Stimulated activated CD4-positive, alpha-beta T cell treated with anti-CD3 and anti-CD28 coated beads, Interleukin-15, amount 100 ng/mL, for 24 hours (primary cell): ENCODE data around the gene DPYSL5.
A peak's percentile ranks its signal among the peaks of the same experiment; 100 is the strongest.

ENCODE experiments used
- DNase-seq: peaks from one replicate; pipeline ENCODE4 v3.0.0-alpha.2; 2020

DPYSL5 gene

DNA sequence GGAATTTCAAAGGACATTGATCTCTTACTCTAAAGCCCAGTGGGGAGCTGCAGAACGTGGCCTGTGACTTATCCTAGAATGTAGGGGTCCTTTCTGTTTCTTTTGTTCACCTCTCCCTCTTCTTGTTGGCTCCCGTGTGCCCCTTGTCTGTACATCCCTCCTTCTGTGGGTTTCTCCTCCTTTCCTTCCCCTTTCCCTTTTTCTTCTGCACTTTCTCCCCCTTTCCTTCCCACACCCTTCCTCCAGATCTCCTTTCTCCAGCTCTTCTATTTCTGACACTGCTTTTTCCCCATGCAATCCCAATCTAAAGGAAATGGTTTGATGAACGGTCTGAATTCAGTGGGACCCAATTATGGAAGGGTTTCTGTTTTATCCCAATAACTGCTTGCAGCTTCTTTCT, 87.1 kb downstream of the DPYSL5 start:
- DNase-seq: no peak

DNA sequence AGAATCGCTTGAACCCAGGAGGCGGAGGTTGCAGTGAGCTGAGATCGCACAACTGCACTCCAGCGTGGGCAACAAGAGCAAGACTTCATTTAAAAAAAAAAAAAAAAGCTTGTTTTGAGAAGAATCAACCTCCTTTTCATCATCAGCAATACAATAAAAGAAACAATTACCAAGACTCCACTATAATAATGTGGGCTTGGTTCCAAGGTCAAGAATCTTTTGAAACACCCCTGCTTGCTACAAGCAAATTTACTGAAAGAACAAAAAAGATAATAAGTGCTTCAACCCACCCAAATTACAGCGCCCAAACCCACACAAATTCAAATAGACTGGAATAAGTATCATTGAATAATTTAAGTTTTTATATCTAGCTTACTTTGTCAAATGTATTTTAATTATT, 88.9 kb downstream of the DPYSL5 start:
- no peak for DNase-seq

DNA sequence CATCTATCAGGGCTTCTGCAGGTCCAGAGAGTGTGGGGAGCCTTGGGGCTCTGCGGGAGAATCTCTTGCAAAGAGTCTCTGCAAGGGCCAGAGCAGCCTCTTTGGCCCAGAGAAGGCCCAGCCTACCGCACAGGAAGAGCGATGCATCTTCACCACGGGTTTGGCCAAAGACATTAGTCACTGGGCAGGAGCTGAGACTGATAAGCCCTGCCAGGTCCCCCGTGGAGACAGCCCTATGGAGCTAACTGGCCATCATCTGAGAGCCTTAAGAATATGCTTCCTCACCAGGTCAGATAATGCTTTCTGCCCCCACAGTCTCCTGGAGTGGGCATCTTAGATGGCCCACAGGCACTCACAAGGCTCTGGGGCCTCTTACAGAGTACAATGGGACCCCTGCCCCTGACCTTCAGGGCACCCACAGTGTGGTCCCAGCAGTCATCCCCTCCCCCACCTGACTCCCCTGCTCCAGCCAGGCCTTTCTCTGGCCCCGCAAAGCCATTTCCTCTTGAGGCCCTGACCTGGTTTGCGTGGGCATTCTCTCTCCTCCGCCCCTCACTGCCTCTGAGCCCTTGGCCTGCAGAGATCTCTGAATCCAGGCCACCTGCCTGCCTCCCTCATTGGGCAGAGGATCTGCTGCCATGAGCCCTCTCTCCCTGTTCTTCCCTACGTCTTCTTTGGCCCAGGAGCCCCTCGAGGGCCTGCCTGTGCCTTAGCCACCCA, 90.6 kb downstream of the DPYSL5 start:
- no peak for DNase-seq

DNA sequence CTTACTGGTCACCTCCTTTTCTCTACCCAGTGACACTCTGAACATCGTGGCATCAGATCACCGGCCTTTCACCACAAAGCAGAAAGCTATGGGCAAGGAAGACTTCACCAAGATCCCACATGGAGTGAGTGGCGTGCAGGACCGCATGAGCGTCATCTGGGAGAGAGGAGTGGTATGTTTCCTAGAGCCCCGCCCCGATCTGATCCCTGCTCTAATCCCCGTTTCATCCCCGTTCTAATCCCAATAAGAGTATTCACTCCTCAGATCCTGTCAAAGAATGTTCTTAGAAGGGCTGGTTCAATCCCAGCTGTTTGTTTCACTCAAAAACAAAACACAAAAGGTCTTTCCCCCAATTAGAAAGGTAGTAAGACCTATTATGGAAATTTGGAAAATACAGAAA, 92.1 kb downstream of the DPYSL5 start:
- DNase-seq: no peak

DNA sequence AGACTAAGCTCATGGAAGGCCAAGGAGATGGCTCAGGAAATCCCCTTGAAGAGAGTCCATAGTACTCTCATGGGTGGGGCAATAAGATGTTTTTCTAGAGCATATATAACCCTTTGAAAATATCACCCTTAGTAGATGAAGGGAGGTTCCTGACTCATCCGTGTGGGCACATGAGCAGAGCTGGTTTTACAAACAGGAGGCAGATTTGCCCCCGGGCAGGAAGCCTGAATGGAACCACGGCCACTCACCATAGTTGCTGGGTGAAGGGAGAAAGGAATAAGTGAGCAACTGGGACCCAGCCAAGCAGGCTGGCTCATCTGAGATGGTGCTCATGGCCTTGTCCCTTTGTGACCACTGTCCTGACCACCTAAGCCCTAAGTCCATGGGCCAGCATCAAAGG, 93.6 kb downstream of the DPYSL5 start:
- DNase-seq: no peak

DNA sequence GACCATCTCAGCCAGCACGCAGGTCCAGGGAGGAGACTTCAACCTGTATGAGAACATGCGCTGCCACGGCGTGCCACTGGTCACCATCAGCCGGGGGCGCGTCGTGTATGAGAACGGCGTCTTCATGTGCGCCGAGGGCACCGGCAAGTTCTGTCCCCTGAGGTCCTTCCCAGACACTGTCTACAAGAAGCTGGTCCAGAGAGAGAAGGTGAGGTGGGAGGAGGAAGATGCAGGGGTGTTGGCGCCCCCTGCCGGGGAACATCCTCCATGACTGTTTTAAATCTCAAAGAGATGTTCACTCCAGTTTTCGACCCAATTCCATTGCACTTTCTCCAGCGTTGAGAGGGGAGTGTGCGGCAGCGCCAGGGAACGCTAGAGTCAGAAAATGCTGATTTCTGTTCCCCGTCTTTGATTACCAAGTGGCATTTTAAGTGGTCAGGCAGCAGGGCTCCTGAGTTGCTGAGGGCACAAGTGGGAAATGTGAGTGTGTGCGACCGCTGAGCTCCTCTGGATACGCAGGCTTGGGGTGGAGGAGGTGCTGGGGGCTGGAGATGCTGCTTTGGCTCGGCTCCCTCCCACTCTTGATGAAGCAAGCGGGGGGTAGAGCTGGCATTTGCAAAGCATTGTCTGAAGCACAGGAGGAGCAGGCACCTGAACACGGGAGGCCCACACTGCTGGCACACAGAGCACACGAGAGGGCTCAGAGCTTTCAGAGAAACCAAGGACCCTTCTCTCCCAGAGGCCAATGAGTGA, 94.8 kb downstream of the DPYSL5 start:
- peak; percentile 75 for DNase-seq

DNA sequence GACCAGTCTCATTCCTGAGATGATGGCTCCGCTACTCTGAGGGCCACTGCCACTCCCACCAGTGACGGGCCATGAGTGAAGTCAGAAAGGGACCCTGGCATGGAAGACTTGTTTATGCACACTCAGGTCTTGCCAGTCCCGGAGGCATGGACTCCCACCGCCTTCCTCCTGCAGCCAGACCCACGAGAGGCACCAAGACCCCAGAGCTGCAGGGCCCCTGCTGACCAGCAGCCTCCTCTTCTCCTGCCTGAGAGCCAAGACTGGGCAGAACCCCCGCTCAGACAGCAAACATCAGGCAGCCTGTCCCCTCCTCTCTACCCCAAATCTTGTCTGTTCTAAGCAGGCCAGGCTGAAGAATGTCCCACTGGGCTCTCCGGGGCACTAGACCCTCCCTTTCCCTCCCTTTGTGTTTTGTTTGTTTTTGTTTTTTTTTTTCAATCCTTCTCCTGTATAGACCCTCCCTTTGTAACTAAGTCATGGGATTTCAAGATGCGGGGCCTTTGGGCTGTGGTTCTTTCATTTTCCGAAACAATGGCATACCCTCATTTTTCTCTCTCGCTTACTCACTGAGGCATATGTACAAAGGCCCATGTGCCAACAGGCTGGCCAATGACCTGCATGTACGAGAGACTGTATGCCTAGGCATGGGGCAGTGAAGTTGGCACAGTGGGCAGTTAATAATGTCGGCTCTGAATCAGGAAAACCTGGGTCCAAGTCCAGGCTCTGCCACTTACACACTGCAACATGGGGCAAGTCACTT, 98.2 kb downstream of the DPYSL5 start:
- DNase-seq: no peak

DNA sequence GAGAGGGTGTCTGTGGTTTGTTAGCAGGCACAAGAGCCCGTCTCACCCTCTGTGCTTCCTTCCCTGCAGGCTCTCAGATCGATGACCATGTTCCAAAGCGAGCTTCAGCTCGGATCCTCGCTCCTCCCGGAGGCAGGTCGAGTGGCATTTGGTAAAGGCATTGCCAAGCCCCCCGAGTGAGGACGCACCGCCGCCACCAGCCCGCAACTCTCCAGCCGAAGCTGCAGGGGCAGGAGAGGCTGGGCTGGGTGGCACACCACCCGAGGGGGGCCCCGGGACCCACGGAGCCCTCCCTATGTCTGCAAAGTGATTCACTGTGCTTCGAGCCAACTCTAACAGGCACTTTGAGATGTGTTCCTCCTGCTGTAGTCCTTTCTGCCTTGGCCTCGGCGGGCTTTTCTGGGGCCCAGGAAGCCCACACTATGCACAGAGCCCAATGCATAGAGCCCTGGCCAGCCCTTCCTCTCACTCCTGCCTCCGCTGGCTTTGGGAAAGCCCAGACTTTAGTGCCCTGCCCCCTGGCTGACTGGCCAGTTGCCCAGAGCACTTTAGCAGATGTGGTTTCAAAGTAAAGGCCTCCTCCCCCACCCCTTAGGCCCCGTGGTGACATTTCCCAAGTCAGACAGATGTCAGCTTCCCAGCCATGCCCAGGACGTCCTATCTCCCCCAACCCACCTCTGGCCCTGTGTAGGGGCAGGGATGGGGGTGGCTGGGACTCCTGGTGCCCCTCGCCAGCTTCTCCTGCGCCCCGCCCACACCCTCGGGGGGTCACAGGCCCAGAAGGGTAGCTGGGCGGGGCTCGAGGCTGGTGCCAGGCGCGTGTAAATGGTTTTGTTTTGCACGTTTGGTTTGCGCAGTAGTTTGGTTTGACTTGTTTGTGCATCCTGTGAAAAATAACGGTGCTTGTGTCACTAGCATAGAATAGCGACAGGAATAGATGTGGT, 99.2 kb downstream of the DPYSL5 start:
- no peak for DNase-seq

DNA sequence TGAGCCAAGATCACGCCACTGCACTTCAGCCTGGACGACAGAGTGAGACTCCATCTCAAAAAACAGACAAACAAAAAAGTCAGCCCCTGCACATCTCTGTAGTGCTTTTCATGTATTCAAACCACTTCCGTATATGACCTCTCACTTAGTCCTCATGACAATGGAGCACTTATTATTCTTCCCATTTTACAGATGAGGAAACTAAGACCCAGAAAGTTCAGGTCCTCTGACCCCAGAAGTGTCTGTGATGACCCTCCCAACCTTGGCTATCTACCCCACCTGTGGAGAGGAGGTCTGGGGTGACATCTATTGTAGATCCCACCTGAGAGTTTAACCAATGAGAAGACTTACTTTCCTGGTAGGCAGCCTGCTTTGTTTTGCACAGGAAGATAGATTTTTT, 100.9 kb downstream of the DPYSL5 start:
- DNase-seq: no peak

DNA sequence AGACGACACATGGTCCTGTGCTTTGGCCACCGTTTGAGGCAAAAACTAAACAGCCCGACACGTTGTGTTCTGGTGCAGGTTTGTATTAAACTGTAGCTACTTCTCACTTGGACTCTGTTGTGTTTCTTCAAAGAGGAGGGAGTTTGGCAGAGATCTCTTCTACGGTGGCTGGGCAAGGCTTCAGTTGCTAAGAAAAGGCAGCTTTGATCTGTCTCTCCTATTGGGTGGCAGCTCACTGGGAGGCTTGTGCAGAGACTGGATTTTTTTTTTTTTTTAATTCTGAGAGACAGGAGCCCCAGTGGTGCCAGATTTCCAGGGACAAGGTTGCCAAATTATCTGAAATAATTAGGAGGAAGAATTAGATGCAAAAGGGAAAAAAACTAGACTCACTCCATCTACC, 102.3 kb downstream of the DPYSL5 start:
- DNase-seq: no peak

DNA sequence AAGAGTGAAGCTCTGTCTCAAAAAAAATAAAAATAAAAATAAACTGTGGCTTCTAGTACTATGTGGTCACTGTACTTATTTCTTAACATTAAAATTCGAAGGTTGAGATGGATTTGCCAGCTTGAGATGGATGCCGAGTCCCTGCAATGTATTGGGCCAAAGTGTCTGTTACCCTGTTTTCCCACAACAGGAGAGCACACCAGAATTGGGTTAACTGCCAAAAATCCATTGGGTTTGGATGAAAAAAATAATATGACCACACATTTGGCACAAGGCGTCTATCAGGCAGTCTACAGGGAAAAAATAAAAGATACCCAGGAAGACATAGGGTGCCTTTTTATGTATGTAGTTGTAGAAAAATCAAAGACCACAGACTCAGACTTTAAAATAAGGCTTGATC, 103.3 kb downstream of the DPYSL5 start:
- DNase-seq: no peak

DNA sequence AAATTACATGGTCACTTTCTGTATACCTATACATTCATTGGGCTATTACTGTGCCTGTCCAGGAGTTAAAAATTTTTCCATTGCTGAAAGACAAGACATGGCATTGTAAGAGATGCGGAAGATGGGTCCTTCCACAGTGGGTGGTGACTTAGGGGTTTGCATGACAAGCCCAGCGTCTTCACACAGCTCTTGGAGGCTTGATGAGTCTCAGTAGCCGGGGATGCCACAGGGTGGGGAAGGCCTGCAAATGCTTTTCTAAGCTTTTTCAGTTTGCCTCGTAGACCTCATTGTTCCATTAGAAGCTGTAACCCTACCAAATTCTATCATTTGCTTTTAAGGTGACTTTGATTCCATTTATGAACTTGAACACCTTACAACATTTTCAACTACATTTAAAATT, 104.4 kb downstream of the DPYSL5 start:
- DNase-seq: no peak

DNA sequence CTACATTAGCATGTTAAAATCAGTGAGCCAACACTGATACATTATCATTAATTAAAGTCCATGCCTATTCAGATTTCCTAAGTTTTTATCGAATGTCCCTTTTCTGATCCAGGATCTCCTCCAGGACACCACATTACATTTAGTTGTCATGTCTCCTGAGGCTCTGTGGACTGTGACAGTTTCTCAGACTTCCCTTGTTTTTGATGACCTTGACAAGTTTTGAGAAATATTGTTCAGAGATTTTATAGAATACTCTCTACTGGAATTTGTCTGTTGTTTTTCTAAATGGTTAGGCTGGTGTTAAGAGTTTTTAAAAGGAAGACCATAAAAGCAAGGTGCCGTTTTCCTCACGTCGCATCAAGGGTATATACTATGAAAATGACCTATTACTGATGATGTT, 106.2 kb downstream of the DPYSL5 start:
- DNase-seq: no peak

DNA sequence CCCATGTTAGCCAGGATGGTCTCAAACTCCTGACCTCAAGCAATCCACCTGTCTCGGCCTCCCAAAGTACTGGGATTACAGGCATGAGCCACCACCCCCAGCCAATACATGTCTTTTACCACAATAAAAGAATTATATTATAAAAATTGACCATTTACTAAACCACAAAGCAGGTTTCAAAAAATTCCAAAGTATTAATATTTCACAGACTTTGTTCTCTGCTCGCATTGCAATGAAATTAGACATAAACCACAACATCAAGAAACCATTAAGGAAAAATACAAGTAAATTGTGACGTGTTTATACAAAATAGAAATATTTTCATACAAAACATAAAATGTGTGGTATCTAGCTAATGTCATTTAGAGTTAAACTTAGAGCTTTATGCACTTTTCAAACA, 109.1 kb downstream of the DPYSL5 start:
- DNase-seq: no peak

DNA sequence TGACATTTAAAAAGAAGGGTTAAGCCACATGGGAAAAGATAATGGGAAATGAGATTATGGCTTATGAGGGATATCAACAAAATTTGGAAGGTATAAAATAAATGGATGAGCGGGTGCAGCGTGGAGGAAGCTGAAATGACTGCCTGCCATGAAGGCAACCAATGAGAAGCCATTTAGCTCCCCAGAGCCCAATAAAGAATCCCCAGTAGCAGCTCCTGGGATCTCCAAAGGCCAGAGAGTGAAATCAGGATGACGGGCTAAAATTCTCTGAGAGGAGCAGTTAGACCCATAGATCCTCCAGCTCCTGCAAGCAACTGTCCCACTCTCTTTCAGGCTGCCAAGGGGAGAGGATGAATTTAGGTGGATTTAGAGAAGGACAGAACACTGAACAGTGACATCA, 109.6 kb downstream of the DPYSL5 start:
- DNase-seq: no peak

DNA sequence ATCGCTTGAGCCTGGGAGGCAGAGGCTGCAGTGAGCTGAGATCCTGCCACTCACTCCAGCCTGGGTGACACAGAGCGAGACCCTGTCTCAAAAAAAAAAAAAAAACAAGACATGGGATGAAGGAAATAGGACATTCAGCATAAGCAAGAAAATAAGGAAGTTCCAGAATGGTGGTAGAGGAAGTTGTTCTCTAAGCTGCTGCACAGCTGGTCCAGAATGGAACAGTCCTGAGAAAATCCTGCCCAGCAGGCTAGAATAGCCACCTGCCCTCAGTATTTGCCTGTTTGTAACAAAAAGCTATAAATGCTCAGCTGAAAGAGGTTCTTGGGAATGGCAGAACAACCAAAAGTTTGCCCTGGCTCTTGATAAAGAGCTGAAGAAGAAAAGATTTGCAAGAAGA, 111.4 kb downstream of the DPYSL5 start:
- no peak for DNase-seq

DNA sequence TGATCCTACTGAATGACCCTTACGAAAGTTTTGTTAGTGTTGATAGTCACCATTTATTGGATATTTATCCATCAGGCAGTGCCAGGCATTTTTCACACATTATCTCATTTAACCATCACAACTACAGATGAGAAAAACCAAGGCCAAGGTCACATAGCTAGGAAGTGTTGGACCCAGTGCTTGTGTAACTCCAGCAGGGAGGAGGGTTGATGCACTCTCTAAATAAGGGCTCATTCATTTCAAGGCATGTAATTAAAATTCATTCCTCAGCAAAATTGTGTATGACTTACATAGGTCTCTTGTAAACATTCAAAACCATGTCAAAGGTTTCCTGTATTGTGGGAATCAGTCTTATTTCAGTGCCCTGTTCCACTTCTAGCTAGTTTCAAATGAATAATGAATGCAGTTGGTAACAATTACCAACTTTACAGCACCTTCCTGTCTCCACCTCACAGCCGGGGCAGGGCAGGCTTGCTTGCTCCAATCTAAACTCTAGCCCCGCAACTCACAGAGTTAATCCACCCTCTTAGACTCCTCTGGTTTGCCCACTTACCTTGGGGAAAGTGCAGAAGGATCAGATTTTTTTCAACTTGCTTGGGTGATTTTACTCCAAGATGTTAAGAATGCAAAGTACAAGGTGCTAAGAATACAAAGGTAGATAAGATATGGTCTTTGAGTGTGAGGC, 116.7 kb downstream of the DPYSL5 start:
- no peak for DNase-seq

DNA sequence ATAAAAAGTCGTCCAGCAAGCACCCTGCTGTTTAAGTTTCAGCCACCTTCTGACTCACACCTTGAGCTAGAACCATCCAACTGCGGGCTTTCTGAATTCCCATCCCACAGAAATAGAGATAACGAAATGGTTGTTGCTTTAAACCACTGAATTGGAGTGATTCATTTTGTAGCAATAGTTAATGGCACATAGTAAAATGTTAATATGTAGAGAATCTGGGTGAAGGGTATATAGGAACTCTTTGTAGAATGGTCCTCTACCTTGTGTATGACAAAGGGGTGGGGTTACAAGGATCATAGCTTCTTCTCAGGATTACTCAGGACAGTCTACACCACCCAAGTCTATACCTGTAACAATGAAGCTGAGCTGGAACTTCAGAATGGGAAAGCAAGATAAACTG, 120.1 kb downstream of the DPYSL5 start:
- no peak for DNase-seq

DNA sequence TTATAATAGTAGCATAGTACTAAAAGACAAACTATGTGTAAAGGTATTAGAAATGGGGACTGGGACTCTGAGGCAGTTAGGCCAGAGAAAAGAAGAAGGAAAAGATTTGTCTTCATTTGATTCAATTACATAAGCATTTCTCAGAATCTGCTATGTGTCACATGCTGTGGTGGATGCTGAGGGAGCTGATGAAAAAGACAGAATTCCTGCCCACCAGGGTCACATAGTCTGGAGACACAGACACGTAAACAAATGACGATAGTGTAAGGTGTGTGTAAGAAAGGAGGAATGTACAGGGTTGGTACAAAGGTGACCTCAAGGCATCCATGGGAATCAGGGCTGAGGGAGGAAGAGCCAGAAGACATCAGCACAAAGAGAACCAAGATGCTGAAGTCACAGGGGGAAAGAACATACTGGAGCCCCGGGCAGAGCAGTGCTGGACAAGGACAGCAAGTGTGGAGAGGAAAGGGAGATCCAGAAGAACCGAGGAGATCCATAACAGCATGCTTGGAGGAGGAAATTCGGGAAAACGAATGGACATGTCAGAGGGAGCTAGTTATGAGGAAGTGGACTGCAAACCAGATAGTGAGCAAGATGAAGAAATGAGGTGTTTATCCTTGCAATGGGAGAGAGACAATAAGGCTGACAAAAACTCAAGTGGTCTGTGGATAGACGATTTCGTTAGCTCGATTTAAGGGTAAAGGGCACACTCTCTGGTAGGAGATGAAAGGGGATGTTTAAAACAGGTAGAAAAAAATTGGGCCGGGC, 121.3 kb downstream of the DPYSL5 start:
- no peak for DNase-seq

DNA sequence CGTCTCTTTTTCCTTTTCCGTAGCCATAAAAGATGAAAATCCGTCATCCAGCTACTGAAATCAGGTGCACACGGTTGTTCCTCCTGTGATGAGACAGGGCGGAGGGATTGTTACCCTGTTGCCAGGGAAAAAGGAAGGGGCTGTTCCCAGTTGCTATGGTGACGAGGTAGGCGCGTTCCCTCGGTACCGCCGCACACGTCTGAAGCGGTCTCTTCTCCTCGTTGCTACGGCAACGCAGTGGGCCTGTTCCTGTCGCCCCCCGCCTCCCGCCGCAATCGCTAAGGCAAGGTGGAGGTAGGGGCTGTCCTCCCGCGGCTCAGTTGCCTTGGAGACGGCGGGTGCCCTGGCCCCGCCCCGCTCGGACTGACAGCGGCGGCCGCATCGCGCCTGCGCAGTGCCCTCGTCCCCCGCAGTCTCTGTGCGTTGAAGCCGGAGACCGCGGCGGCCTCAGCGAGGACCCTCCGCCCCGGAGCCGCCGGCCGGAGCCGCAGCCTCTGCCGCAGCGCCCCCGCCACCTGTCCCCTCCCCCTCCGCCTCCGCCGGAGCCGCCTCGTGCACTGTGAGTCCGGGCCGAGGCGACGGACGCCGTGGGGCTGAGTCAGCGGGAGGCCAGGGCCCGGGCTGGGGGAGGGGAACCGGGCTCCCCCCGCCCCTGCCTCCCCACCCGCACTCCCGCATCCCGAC, 122.5 kb downstream of the DPYSL5 start, which contains the start of gene MAPRE3:
MAPRE3 (plus strand) TSS at position 394 of the 684 bp plus-strand sequence. CDS start 51,582 bp downstream, outside the sequence.
- peak; percentile 87 for DNase-seq
